CD1c-positive myeloid dendritic cell (primary cell): ENCODE measurements around the gene LRP10.
"Not testable (repeated sequence)": the region's sequence is repeated elsewhere in the genome, so short reads cannot be mapped to it uniquely, and the experiment has no call there.

Source experiments
- DNase-seq: peaks from one replicate; pipeline ENCODE4 v3.0.0-alpha.2; 2016; ENCODE audit errors: extremely low spot score

LRP10 gene, protein sequence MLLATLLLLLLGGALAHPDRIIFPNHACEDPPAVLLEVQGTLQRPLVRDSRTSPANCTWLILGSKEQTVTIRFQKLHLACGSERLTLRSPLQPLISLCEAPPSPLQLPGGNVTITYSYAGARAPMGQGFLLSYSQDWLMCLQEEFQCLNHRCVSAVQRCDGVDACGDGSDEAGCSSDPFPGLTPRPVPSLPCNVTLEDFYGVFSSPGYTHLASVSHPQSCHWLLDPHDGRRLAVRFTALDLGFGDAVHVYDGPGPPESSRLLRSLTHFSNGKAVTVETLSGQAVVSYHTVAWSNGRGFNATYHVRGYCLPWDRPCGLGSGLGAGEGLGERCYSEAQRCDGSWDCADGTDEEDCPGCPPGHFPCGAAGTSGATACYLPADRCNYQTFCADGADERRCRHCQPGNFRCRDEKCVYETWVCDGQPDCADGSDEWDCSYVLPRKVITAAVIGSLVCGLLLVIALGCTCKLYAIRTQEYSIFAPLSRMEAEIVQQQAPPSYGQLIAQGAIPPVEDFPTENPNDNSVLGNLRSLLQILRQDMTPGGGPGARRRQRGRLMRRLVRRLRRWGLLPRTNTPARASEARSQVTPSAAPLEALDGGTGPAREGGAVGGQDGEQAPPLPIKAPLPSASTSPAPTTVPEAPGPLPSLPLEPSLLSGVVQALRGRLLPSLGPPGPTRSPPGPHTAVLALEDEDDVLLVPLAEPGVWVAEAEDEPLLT

DNA sequence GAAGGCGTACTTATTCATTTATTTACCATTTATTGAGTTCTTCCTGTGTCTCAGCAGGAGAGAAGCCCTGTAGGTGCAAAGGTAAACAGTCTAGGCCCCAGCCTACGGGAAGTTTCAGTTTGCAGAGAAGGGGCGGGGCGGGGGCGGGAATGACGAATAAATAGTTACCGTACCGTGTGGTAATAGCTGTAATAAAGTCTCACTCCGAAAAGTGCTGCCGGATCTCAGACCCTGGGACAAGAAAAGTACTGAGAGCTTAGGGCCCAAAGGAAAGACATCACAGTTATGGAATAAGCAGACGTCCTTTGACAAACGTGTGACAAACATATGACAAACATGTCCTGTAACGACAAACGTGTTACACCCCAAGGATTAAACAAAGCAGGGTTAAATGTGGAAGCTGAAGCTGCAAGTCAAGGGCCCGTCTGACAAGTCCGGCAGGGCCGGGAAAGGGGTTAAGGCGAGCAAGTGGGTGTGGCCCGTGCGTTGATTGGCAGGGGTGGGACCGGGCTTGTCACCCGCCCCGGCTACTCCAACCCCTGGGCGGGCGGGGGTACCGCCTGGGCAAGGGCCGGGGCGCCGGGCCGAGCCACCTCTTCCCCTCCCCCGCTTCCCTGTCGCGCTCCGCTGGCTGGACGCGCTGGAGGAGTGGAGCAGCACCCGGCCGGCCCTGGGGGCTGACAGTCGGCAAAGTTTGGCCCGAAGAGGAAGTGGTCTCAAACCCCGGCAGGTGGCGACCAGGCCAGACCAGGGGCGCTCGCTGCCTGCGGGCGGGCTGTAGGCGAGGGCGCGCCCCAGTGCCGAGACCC is at the start of gene LRP10:
TSS of gene LRP10 (plus strand) at position 517 of the 809 bp plus-strand sequence. CDS start 564 bp downstream, outside the sequence.
- peak; percentile 88 for DNase-seq

DNA sequence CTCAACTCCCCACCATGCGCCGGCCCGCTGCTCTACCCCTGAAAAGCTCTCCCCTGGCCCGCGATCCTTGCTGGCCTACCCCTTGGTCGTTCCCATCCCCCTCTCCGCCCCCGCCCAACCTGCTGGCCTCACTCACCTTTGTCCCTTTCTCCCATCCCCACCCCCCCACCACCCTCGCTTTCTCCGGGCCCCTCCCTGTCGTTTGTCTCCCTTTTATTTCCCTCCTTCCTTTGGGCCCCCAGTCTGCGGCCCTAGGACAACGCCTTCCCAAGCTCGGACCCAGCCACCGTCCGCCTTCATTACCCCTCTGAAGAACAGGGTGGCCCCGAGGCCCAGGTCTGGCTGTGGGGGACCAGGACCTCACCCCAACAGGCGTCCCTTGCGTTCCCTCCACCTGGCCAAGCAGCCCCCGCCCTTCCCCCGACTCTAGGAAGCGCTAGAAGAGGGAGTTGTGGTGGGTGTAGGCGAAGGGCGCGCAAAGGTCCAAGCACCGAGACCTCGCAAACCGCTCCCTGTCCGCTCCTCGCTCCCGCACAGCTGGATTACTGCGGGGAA is 49.4 kb upstream of the LRP10 start:
- no peak for DNase-seq

DNA sequence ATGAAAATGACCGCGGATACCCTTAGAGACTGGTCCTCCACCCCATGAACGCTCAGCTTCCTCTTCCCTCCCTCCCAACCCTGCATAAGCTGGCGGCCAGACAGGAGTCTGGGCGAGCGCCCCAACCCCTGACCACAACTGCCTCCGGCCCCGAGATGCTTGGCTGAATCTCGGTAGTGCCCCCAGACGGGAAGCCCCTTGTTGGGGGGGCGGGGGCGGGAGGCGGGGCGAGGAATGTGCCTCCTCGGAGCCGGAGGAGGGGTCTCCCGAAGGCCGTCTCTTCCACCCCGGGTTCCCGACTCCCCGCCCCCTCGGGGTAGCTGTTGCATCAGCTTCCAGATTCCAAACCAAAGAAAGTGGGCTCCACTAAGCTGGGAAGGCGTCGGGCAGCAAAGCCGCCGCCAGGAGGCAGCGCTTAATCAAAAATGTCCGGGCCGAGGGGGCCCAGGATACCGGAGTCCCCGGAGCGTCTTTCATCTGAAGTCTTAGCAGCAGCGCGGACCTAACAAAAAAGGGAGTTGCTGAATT is 48.9 kb upstream of the LRP10 start:
- peak; percentile 78 for DNase-seq

DNA sequence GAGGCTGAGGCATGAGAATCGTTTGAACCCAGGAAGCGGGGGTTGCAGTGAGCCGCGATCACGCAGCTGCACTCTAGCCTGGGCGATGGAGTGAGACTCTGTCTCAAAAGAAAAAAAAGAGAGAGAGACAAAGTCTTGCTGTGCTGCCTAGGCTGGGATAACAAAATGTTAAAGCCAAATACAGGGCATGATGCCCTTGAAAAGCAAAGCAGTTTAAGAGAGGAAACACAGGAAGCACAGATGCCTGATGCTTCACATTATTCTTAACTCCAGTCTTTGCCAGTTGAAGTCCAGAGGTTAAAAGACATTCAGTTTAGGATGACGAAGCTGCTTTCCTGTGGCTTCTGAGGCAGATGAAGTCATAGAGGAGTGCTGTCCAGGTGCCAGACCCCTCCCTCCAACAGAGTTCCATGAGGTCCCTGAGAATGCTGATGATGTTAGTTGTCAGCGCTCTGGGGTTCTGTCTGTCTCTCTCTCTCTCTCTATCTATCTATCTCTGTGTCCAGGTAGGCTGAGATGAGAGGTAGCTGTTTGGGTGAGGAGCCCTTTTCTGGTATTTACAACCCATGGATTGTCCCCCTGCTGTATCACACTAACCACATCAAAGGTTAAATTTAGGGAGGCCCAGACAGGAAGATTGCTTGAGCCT is 46.7 kb upstream of the LRP10 start:
- DNase-seq: no peak

DNA sequence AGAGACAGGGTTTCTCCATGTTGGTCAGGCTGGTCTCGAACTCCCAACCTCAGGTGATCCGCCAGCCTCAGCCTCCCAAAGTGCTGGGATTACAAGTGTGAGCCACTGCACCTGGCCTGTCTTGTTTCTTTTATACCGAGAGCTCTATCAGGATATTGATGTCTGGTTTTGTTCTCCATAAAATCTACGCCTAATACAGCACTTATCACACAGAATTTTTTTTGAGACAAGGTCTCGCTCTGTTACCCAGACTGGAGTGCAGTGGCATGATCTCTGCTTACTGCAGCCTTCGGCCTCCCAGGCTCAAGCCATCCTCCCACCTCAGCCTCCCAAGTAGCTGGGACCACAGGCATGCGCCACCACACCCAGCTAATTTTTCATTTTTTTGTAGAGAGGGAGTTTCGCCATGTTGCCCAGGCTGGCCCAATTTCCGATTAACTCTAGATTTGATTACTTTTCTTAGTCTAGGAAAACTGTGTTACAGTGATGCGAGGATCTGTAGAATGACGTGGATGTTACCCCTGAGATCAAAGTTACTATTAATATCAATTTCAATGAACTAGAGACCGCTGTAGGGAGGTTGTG is 42.4 kb upstream of the LRP10 start:
- DNase-seq: not testable (repeated sequence)

DNA sequence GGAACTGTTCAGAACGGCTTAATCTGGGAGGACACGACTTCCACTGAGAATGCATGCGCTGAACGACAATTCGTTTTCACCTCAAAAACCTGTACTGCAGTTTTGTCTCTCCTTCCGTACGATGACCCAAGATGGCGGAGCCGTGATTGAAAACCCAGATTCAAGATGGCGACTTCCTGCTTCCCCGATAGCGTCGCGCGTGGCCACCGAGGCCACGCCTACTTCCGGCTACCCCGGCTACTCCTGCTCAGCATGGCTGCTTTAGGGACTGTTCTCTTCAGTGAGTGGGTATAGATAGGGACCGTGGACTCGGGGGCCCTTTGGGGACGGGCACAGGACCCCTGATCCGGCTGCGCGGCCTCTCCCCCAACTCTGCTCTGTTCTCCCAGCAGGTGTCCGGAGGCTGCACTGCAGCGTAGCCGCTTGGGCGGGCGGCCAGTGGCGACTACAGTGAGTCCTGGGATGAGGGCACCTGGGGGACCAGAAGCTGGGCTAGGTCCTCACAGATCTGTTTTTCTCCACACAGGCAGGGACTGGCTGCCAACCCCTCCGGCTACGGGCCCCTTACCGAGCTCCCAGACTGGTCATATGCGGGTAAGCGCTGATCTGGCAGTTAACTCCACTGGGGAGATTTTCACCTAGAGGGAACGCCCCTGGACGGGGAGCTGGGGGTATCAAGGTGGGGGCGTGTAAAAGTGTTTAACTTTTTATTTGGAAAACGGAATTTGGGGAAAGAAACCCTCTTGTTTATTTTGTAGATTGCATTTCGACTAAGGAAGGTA is 41.7 kb upstream of the LRP10 start, which contains the start of gene MRPL52:
TSS of gene MRPL52 (plus strand) at position 227 of the 782 bp plus-strand sequence. CDS start at position 253, 26 bp downstream.
- DNase-seq: peak; percentile 96

DNA sequence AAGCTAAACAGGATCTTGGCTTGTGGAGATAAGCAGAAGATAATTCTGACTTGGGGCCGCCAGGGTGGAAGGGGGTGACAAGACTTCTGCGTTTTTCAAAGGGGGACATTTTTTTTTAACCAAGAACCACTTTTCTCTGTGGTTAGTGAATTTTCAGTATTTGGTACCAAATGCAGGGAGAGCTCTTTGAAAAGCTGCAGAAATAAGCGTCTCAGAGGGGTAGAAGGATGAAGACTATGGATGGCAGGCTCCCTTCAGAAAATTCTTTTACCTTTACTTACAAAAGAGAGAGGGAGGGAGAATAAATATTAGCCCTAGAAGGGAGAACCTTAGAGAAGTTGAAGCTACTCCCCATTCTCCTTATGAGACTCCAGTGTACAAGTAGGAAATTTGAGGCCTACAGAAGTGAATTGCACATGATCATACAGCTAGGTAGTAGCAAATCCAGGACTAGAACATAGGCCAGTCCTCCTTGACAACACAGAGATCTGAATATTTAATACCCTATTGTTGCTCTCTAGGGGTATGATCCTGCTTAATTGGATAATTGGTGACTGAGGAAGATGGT is 41.0 kb upstream of the LRP10 start:
- no peak for DNase-seq

DNA sequence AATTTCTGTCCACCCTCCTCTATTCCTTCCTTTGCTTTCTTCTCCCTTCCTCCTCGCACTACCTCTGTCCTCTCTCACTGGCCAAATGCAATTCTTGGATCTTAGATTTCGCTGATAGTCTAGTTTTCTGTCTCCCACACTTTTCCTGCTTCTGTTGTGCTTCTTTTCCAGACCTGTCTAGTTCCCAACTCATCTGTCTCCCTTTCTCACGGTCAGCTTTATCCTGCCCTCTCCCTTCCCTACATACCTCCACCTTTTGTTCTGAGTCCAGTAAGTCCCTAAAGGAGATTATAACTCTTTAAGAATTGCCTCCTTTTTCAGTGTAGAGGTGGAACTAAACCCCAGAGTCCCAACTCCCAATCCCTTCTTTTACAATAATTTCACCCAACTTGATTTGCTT is 36.0 kb upstream of the LRP10 start:
- DNase-seq: no peak

DNA sequence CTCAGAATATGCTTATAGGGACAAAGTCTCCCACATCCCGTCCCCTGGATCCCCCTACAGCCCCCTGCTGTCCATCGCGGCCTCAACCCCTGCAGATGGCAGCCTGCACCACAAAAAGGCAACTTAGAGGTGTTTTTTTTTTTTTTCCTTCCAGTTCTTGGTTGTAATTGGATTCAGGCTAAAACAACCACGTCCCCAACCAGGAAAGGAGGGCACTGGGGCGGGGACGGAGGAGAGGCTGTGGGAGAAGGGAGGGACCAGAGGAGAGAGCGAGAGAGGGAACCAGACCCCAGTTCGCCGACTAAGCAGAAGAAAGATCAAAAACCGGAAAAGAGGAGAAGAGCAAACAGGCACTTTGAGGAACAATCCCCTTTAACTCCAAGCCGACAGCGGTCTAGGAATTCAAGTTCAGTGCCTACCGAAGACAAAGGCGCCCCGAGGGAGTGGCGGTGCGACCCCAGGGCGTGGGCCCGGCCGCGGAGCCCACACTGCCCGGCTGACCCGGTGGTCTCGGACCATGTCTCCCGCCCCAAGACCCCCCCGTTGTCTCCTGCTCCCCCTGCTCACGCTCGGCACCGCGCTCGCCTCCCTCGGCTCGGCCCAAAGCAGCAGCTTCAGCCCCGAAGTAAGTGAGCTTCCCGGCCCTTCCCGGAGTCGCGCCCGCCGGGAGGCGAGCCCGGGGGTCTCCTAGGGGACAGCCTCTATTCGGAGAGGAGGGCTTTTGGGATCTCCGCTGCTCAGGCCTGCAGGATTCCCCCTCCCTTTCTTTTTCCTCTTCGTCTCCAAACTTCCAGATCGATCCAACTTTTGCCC is 35.0 kb upstream of the LRP10 start, which contains the start of gene MMP14:
TSS of gene MMP14 (plus strand) at position 285 of the 813 bp plus-strand sequence. CDS start at position 518, 233 bp downstream.
- DNase-seq: peak; percentile 30

DNA sequence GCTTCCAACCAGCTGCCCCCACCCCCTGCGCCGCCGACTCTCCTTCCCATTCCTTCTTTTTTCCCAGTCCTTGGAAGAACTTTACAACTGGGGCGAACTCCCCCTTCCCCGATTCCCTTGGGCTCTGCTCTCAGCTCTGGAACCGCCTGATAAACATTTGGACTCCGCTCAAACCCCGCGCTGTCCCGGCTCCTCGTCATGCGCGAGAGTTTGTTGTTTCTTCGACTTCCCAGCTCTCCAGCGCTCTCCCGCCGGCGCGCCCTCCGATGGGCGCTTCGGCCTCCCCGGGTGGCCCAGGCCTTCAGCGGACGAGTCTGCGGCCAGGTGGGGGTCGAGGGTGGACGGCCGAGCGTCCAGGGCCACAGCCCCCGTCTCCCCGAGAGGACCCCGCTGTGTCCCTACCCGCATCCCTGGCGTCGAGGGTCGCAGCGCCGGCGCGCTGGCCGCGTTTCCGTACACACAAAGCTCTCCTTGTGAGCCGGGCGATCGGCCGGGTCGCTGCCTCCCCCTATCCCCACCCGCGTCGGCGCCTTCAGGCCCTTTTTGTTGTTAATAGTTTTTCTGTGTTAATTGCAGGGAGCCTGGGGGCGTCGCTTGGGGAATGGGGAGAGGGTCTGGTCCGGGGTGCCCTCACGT is 34.3 kb upstream of the LRP10 start:
- DNase-seq: peak; percentile 36

DNA sequence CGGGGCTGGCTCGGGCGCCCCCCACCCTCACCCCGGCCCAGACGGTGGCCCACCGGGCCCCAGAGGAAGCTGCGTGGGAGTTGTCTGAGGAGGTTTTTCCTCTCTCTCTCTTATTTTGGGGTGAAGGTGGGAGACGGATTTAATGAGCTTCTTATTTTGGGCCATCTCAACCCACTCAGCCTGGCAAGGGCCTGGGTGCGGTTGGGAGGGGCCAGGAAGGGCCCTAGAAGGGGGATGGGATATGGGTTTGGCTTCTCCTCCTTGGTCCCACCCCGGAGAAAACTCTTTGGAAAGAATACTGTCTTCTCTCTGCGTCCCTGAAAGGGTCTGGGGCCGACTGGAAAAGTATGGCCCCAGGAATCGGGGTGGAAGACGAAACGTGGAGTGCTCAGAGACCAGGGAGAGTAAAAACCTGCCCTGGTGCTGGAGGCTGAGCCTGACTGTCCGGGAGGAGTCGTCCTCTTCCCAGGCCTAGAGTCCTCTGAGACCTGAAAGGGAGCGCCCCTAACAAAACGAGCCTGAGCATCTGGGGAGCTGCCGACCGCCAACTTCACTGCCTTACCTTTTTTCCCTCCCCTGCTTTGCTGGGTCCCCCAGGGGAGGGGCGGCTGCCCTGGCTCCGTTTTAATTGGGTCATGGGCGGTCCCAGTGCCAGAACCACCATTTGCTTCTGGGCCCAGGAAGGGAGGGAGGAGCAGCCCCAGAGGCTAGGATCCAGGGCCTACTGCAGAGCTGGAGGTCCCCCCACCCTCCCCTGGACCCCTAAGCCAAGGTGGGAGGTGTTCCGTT is 33.6 kb upstream of the LRP10 start:
- no peak for DNase-seq

DNA sequence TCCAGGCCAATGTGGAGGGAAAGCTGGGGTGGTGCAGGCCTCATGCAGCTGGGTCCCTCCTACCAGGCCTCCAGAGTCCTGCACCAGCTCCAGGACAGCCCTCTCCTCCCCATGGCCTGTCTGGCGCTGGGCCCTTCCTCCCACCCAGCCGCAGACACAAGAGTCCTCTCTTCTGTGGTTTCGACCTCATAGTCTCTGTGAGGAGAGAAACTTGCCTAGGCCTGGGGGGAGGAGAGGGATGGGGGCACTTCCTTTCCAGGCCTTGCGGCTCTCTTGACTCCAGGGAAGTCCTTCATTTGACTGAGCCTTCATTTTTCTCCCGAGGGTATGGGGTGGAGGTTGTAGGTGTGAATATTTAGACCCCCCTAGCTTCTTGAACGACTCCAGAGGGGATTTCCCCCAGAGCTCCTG is 32.9 kb upstream of the LRP10 start:
- DNase-seq: peak; percentile 42

DNA sequence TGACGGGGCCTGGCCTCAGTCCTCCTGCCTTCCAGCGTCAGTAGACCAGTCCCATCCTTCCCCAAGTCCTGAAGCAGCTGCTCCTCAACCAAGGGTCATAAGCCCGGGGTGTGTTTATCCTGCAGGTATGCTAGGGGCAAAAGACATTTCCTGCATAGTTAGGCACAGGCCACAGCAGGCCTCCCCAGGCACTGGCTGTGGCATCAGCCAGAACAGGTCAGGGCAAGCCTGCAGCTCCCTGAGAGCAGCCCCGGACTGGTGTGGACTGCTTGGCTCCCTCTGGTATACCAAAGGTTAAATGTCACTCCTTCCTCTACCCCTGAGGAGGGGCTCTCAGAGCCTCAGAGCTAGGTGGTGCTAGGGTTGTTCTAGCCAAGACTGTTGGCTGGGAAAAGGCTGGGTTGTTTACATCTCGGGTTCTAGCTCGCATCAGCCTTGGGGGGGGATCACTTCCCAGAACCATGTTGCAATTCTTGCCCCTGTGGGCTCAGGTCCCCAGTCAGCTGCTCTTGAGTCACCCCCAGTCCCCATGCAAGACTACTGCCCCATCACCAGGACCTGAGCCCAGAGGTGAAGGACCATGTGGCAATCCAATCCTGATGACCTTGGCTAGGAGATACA is 32.3 kb upstream of the LRP10 start:
- no peak for DNase-seq

DNA sequence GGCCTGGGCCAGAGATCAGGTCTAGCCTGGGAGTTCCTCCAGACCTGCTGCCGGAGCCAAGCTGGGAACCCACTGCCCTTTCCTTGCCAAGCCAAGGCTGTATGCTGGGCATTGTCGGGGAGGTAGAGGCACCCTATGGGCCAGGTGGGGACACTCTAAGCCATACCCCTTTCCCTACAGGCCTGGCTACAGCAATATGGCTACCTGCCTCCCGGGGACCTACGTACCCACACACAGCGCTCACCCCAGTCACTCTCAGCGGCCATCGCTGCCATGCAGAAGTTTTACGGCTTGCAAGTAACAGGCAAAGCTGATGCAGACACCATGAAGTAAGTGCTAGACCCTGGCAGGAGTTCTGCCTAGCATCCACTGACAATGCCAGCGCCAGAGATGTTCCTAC is 30.2 kb upstream of the LRP10 start:
- DNase-seq: no peak

DNA sequence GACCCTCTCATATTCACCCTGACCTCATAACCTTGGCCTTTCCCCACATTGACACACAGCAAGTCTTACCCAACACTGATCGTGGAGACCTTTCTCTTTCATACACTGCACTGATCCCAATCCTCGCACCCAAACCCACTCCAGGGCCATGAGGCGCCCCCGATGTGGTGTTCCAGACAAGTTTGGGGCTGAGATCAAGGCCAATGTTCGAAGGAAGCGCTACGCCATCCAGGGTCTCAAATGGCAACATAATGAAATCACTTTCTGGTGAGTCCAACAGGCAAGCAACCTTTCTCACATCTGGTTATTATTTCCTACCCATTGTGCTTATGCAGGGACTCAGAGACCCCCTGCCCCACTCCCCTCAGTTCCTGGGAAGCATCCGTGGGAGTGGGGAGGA is 29.8 kb upstream of the LRP10 start:
- no peak for DNase-seq

DNA sequence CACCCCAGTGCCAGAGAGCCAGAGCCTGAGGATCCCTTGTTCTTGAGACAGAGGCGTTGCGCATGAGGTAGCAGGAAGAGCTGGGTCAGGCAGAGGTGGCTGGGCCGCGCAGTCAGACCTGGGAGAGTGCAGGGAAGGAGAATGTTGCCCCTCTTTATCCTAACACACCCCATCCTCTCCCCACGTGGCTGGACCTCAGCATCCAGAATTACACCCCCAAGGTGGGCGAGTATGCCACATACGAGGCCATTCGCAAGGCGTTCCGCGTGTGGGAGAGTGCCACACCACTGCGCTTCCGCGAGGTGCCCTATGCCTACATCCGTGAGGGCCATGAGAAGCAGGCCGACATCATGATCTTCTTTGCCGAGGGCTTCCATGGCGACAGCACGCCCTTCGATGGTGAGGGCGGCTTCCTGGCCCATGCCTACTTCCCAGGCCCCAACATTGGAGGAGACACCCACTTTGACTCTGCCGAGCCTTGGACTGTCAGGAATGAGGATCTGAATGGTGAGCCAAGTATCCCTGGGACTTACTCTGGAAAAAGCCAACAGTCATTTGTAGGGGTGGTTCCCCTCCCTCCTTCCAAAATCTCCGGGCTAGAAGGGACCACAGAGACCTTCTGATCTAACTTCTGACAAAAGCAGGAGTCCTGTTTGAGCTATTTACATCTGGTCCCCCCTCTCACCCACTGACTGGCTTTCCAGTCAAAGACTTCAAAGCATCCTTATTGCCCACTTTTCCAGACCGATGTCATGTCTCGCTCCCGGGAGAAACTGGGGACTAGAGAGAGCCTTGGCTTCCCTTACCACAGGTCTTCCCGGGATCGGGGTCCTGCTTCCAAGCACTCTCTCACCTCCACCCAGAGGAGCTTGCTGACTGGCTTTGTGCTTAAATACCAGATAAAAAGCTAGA is 29.1 kb upstream of the LRP10 start:
- no peak for DNase-seq
